Measurements from ENCODE around the gene HBB.
"Not testable (repeated sequence)": the region's sequence is repeated elsewhere in the genome, so short reads cannot be mapped to it uniquely, and the experiment has no call there.

The HBB gene

GRCh38 chr11:5226732-5227310 is at the start of gene HBB:
Gene HBB (minus strand): TSS chr11:5227071. CDS start chr11:5227021, 50 bp downstream.
- DNase-seq (ENCODE audit: low spot score), result no peak

GRCh38 chr11:5275369-5276110 is 48.7 kb upstream of the HBB start:
- DNase-seq (ENCODE audit: low spot score), result no peak

- no peak for DNase-seq (ENCODE audit: low spot score)
Measured at GRCh38 chr11:5274395-5274794, 47.5 kb upstream of the HBB start.

DNA sequence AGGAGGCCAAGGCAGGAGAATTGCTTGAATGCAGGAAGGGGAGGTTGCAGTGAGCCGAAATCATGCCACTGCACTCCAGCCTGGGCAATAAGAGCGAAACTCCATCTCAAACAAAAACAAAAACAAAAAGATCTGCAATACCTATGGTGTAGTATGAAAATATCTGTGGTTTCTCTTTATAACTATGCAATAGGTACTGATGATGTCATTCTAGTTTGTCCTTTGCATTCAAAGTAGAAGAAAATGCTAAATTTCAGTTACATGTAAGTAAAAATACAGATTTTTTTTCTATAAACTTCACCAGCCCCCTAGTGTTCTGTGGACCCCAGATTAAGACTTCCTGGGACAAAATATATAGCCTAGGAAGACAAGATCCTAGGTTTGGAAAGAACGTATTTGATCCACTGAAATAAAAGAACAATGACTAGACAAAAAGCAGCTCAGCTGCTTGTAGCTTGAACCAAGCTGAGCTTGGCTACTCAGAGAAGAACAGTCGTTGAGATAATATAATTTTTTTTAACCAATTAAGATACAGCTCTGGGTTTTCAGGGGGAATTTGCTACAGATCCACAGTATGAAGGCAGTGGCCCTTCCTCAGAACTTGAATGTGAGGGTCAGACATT is 45.6 kb upstream of the HBB start:
- DNase-seq (ENCODE audit: low spot score), result no peak

DNA sequence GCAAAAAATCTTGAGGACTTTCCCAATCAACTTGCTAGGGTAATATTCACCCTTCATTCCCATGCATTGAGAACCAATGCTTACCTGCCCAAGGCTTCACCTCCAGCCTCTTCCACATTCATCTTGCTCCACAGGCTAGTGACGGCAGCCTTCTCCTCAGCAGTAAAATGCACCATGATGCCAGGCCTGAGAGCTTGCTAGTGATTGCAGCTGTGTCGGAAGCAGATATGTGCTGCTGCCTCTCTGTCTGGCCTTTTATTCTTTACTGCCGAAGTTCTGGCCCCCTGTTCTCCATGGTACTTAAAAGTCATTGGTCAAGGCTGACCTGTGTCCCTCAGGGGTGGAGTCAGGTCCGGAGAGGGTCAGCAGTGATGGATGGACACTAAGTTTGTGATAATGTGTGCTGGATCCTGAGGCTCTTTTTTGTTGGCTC is 42.9 kb upstream of the HBB start, which contains the start of gene HBE1:
Gene HBE1, minus strand, starts transcription at position 231 of the 433 bp plus-strand sequence. Its CDS starts 55 bp downstream, at position 176.
- no peak for DNase-seq (ENCODE audit: low spot score)

DNA sequence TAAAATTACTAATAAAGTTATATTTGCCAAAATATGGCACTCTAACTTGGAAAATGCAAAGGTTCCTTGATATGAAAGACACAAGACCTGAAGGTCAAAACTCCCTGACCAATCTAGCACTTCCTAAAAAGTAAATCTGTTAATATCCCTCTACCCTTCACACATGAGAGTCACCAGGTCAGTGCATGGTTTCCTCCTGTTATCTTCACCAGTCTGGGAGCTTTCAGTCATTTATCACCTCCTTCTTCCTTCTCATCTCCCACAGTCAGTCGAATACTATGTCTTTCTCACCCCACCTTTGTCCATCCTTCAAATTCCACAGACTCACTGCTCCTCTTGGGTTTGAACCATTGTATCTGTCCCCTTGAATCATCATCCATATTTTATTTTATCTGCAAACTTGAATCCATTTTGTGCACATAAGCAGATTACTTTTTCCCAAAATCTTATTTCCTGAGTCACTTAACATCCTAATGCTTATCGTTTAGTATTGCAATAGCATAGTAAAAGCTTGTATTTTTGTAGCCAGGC is 40.2 kb upstream of the HBB start:
- DNase-seq (ENCODE audit: low spot score), result no peak

DNA sequence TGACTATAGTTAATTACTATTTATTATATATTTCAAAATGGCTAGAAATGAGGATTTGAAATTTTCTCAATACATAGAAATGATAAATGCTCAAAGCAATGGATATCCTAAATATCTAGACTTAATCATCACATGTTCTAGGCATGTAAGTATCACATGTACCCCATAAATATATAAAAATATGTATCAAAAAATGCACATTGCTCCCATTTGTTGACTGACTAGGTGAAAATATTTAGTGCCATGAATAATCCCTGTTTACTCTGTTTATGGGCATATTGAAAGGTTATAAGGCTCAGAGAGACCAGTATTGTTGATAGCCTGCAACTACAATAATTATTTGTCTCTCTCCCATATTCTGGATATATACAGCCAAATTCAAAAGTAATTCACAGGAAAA is 39.7 kb upstream of the HBB start:
- no peak for DNase-seq (ENCODE audit: low spot score)

DNA sequence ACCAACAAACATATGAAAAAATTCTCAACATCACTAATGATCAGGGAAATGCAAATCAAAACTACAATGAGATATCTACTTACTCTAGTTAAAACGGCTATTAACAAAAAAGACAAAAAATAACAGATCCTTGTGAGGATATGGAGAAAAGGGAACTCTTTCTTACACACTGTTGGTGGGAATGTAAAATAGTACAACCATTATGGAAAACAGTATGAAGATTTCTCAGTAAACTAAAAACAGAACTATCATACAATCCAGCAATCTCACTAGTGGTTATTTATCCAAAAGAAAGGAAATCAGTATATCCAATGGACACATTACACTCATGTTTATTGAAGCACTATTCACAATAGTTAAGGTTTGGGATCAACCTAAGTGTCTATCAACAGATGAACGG is 39.0 kb upstream of the HBB start:
- DNase-seq (ENCODE audit: low spot score), result no peak

- no peak for DNase-seq (ENCODE audit: low spot score)
Measured at GRCh38 chr11:5258543-5259262, 31.8 kb upstream of the HBB start.

- no peak for DNase-seq (ENCODE audit: low spot score)
Measured at GRCh38 chr11:5257296-5257695, 30.4 kb upstream of the HBB start.

DNA sequence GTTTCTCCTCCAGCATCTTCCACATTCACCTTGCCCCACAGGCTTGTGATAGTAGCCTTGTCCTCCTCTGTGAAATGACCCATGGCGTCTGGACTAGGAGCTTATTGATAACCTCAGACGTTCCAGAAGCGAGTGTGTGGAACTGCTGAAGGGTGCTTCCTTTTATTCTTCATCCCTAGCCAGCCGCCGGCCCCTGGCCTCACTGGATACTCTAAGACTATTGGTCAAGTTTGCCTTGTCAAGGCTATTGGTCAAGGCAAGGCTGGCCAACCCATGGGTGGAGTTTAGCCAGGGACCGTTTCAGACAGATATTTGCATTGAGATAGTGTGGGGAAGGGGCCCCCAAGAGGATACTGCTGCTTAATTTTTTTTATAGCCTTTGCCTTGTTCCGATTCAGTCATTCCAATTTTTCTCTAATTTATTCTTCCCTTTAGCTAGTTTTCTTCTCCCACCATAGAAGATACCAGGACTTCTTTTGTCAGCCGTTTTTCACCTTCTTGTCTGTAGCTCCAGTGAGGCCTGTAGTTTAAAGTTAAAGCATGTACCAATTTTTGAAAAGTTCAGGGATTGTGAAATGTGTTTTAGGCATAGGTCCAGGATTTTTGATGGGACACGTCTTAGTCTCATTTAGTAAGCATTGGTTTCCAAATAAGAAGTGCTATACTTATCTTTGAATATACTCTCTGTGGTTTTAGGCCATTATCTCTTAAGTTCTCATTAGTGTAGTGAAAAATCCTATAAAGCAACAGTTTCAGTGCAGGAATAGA is 28.0 kb upstream of the HBB start, which contains the start of gene HBG2:
Gene HBG2, minus strand, starts transcription at position 136 of the 768 bp plus-strand sequence. Its CDS starts 53 bp downstream, at position 83.
- DNase-seq (ENCODE audit: low spot score), result not testable (repeated sequence)

GRCh38 chr11:5254023-5254422 is 27.2 kb upstream of the HBB start:
- not testable (repeated sequence) for DNase-seq (ENCODE audit: low spot score)

GRCh38 chr11:5253440-5253839 is 26.6 kb upstream of the HBB start:
- not testable (repeated sequence) for DNase-seq (ENCODE audit: low spot score)

GRCh38 chr11:5252919-5253265 is 26.0 kb upstream of the HBB start:
- no peak for DNase-seq (ENCODE audit: low spot score)

GRCh38 chr11:5252192-5252918 is 25.5 kb upstream of the HBB start:
- DNase-seq (ENCODE audit: low spot score), result no peak

GRCh38 chr11:5251746-5252145 is 24.9 kb upstream of the HBB start:
- DNase-seq (ENCODE audit: low spot score), result no peak

DNA sequence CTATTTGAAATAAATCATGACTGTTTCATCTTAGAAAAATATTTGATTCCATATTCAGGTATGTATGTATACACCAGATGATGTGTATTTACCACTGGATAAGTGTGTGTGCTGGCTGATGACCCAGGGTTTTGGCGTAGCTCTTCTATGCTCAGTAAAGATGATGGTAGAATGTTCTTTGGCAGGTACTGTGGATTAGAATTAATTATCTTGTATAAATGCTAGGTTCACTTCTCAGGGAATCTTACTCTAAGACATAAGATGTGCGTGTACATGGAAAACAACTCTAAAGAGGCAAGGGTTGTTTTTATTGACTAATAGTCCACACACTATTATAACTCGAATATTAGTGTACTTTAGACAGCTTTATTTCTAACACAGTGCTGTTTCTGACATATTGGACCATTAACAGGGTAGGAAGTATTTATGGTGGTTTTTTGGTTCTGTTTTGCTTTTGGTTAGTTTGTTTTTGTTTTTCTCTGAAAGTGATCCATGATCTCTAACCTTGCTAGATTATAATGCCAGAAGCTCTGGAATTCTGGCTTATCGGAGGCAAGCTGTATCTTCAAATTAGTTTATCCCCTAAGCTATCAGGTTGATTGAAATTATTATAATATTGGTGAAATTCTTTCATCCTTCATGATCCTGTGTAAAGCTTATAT is 23.8 kb upstream of the HBB start:
- DNase-seq (ENCODE audit: low spot score), result no peak

- DNase-seq (ENCODE audit: low spot score), result not testable (repeated sequence)
Measured at GRCh38 chr11:5249807-5250396, 23.0 kb upstream of the HBB start, which contains the start of gene HBG1. Gene HBG1 (minus strand): TSS chr11:5249857. CDS start chr11:5249804, 53 bp downstream.

DNA sequence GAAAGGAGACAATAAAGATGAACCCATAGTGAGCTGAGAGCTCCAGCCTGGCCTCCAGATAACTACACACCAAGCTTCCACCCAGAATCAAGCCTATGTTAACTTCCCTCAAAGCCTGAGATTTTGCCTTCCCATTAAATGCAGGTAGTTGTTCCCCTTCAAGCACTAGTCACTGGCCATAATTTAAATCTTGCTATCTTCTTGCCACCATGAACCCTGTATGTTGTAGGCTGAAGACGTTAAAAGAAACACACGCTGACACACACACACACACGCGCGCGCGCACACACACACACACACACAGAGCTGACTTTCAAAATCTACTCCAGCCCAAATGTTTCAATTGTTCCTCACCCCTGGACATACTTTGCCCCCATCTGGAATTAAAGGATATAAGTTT is 21.6 kb upstream of the HBB start:
- DNase-seq (ENCODE audit: low spot score), result not testable (repeated sequence)
